Dermis blood vessel endothelial cell (primary cell): ENCODE measurements around the gene SCO1. TPM values are rescaled to one million over a fixed set of nuclear protein-coding genes. Genes with fewer than 3 reads are reported as not detected.
"Not testable (repeated sequence)": the region's sequence is repeated elsewhere in the genome, so short reads cannot be mapped to it uniquely, and the experiment has no call there.

Source experiments
- DNase-seq: peaks from one replicate; pipeline ENCODE4 v3.0.0; 2010
- total RNA-seq: library from RNA; depleted of rRNA; stranded (reverse); fragments of >200 nt; gene quantifications from 2 replicates; pipeline ENCODE4 v1.2.3, GENCODE V29; 2014

Gene SCO1
- total RNA-seq, 1 donor from 2014 or later: 28.2 TPM

- no peak for DNase-seq
Observed at GRCh38 chr17:10725262-10725661, 27.9 kb upstream of the SCO1 start.

GRCh38 chr17:10724546-10725195 lies 27.3 kb upstream of the SCO1 start:
- DNase-seq: no peak

DNA sequence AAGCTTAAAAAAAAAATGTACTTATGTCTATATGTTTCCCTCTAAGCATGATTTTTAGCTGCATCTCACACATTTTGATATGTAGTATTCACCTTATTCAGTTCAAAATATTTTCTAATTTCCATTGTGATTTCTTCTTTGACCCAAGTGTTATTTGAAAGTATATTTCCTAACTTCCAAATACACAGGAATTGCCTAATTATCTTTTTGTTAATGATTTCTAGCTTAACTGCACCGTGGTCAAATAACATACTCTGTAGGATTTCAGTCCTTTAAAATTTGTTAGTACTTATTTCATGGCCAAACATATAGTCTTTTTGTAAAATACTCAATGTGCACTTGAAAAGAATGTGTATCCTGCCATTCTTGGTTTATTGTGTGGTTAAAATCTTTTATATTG lies 21.2 kb upstream of the SCO1 start:
- no peak for DNase-seq

- no peak for DNase-seq
Observed at GRCh38 chr17:10716218-10716617, 18.9 kb upstream of the SCO1 start.

DNA sequence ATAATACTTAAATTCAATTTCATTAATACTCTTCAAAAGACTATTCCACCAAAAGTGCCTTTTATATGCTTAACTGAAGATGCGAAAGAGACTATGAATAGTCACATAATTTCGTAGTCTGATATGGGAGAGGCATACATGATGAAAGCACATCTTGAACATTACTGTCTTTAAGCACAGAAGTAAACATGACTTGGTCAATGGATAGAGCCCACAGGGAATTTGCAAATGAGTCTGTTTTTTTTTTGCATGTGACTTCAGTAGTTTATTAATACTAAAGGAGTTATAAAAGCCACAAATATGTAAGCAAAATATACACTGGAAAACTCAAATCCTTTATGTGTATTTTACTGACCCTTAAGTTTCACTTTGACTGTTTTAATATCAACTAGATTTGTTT lies 16.0 kb upstream of the SCO1 start:
- DNase-seq: no peak

- DNase-seq: no peak
Observed at GRCh38 chr17:10705727-10706126, 8.4 kb upstream of the SCO1 start.

GRCh38 chr17:10702574-10702973 lies 5.2 kb upstream of the SCO1 start:
- peak; percentile 27 for DNase-seq

GRCh38 chr17:10699856-10700255 lies 2.5 kb upstream of the SCO1 start:
- peak; percentile 2 for DNase-seq

- peak; percentile 39 for DNase-seq
Observed at GRCh38 chr17:10698096-10698818, 924 bp upstream of the SCO1 start.

DNA sequence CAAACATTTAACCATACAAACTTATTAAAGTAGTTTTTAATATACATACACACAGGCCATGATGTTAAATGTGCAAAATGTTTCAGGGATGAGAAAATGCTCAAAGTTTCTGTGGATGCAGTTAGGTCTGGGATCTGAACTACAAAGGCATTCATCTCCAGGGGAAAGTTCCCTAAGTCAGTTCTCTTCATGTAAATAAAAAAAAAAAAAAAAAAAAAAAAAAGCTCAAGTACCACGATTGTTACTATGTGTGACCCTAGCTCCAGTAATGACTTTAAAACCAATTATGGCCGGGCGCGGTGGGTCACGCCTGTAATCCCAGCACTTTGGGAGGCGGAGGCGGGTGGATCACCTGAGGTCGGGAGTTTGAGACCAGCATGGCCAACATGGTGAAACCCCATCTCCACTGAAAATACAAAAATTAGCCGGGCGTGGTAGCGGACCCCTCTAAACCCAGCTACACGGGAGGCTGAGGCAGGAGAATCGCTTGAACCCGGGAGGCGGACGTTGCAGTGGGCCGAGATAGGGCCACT lies 1.4 kb downstream of the SCO1 start:
- DNase-seq: not testable (repeated sequence)

GRCh38 chr17:10687499-10687898 lies 9.8 kb downstream of the SCO1 start:
- no peak for DNase-seq

- DNase-seq: peak; percentile 61
Observed at GRCh38 chr17:10683853-10684252, 13.5 kb downstream of the SCO1 start.

GRCh38 chr17:10681866-10682446 lies 15.4 kb downstream of the SCO1 start:
- DNase-seq: no peak

- DNase-seq: no peak
Observed at GRCh38 chr17:10674704-10675103, 22.6 kb downstream of the SCO1 start.

GRCh38 chr17:10673312-10673711 lies 24.0 kb downstream of the SCO1 start:
- DNase-seq: no peak

DNA sequence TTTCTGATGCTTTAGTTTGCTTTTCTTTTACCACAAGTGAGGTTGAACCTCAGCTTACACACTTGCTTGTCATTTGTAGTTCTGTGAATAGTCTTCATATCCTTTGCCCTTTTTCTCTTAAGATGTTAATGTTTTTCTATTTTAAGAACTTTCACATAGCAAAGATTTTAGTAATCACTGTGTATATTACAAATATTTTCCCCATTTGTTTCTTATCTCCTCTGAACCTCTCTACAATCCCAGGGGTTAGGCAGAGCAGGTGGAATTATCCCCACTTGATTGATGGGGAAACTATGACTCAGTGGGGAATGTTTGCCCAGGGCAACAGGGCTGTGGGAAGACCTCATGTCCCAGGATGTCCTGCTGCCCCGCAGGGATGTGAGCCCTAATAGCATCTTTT lies 28.6 kb downstream of the SCO1 start:
- peak; percentile 37 for DNase-seq

GRCh38 chr17:10666906-10667305 lies 30.4 kb downstream of the SCO1 start:
- DNase-seq: no peak

GRCh38 chr17:10664571-10664970 lies 32.8 kb downstream of the SCO1 start:
- no peak for DNase-seq

DNA sequence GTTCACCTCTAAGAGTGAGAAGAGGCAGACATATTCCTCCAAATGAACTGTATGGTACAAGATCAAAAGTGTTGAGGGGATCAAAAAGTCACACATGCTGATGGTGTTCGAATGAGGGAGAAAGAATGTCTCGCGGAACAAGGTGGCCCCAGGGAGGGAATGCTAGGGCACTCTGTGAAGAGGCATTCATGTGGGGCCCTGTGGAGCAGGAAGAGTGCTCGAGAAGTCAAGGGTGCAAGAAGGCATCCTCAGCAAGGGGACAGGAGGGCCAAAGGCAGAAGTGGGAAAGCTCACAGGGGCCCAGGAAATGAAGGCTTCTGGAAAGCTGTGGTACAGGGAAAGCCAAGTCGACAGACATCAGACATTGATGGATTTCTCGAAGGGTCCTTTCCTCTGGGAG lies 34.1 kb downstream of the SCO1 start:
- no peak for DNase-seq

GRCh38 chr17:10661437-10661836 lies 35.9 kb downstream of the SCO1 start:
- DNase-seq: peak; percentile 35

GRCh38 chr17:10657879-10658278 lies 39.5 kb downstream of the SCO1 start:
- no peak for DNase-seq

GRCh38 chr17:10657148-10657547 lies 40.2 kb downstream of the SCO1 start, which contains the start of gene MYH3:
TSS of gene MYH3 (minus strand) at chr17:10657309. CDS start at chr17:10655064, 2,245 bp downstream.
- no peak for DNase-seq

DNA sequence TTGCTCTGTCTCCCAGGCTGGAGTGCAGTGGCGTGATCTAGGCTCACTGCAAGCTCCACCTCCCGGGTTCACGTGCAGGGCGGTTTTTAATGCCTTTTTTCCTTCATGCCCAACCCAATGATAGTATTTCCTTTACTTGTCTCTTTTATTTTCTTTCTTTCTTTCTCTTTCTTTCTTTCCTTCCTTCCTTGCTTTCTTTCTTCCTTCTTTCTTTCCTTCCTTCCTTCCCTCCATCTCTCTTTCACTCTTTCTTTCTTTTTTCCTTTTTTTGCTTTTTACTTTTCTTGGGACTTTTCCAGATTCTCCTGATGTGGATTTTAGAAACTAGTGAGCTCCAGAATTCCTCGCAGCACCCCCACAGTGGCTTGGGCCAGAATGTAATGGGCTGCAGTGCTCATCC lies 43.3 kb downstream of the SCO1 start:
- DNase-seq: no peak
